OCI-LY7 (cell line): ENCODE data around the gene POSTN. TPM values are rescaled to one million over a fixed set of nuclear protein-coding genes. Genes with fewer than 3 reads are reported as not detected.
"Not testable (repeated sequence)": the region's sequence is repeated elsewhere in the genome, so short reads cannot be mapped to it uniquely, and the experiment has no call there.

ENCODE experiments used
- BruUV-seq: library from RNA; stranded (reverse); fragments of 400-500 nt; replicated peaks from 2 replicates; lab custom pipeline; 2021; lab: Mats Ljungman, UMichigan
- CTCF ChIA-PET: fragments of 300-600 bp; sonication (Branson Sonifier 250); formaldehyde crosslinking; loops from one replicate; lab custom pipeline; 2022; ENCODE audit warnings: antibody characterized with exemption; ENCODE audit not compliant: unreplicated experiment; lab: Charles Lee
- POLR2A ChIA-PET: fragments of 300-600 bp; sonication (Branson Sonifier 250); formaldehyde crosslinking; loops from one replicate; lab custom pipeline; 2022; ENCODE audit warnings: antibody characterized with exemption; lab: Charles Lee
- DNase-seq: peaks from one replicate; pipeline ENCODE4 v3.0.0-alpha.2; 2015; ENCODE audit warnings: low spot score
- H2AFZ ChIP-seq: fragments of 200-600 bp; sonication (generic), shearing (Covaris generic); 2 replicates; pipeline ENCODE4 v1.6.1; 2014; ENCODE audit warnings: mild to moderate bottlenecking, antibody characterized with exemption, low read length, moderate library complexity
- H3K27ac ChIP-seq: fragments of 200-600 bp; sonication (generic); 2 replicates; pipeline ENCODE4 v1.5.1; 2014; ENCODE audit warnings: mixed run types, low read depth, mild to moderate bottlenecking, moderate library complexity, low read length, inconsistent platforms; ENCODE audit not compliant: poor library complexity, severe bottlenecking
- H3K36me3 ChIP-seq: fragments of 200-600 bp; sonication (generic); 2 replicates; pipeline ENCODE4 v1.6.1; 2014; ENCODE audit warnings: mild to moderate bottlenecking, antibody characterized with exemption, low read length, moderate library complexity, mixed read lengths; ENCODE audit not compliant: insufficient read depth
- H3K4me1 ChIP-seq: fragments of 200-600 bp; sonication (generic); 2 replicates; pipeline ENCODE4 v1.5.1; 2014; ENCODE audit warnings: mild to moderate bottlenecking, low read length; ENCODE audit not compliant: insufficient read depth, poor library complexity, severe bottlenecking
- H3K4me2 ChIP-seq: fragments of 200-600 bp; sonication (generic); 2 replicates; pipeline ENCODE4 v1.6.1; 2014; ENCODE audit warnings: mild to moderate bottlenecking, low read length
- H3K4me3 ChIP-seq: fragments of 200-600 bp; sonication (generic); 2 replicates; pipeline ENCODE4 v1.5.1; 2014; ENCODE audit warnings: mild to moderate bottlenecking, low read depth, low read length; ENCODE audit not compliant: poor library complexity, severe bottlenecking
- H3K79me2 ChIP-seq: fragments of 200-600 bp; sonication (generic); 2 replicates; pipeline ENCODE4 v1.6.1; 2016; ENCODE audit warnings: low read depth, mild to moderate bottlenecking, low read length, moderate library complexity, mixed read lengths; ENCODE audit not compliant: insufficient read depth
- H3K9me2 ChIP-seq: fragments of 200-600 bp; sonication (generic); 2 replicates; pipeline ENCODE4 v1.6.1; 2016; ENCODE audit warnings: mild to moderate bottlenecking, low read length, mixed read lengths; ENCODE audit not compliant: insufficient read depth
- H3K9me3 ChIP-seq: fragments of 200-600 bp; sonication (generic); 2 replicates; pipeline ENCODE4 v1.6.1; 2014; ENCODE audit warnings: mild to moderate bottlenecking, mixed run types, low read length, mixed read lengths
- H4K20me1 ChIP-seq: fragments of 200-600 bp; sonication (generic); 2 replicates; pipeline ENCODE4 v1.6.1; 2014; ENCODE audit warnings: mild to moderate bottlenecking, antibody characterized with exemption, low read length, moderate library complexity, mixed read lengths; ENCODE audit not compliant: insufficient read depth
- CTCF ChIP-seq: fragments of 200-600 bp; sonication (generic); conservative IDR thresholded peaks from 2 replicates; pipeline ENCODE4 v1.5.1; 2014; ENCODE audit warnings: mild to moderate bottlenecking, antibody characterized with exemption, low read length, moderate library complexity, mixed read lengths
- EZH2phosphoT487 ChIP-seq: fragments of 200-600 bp; sonication (generic); IDR thresholded peaks from 2 replicates; pipeline ENCODE4 v1.6.1; 2018; ENCODE audit warnings: low read depth, borderline replicate concordance, mild to moderate bottlenecking, mixed run types, antibody characterized with exemption, low read length, moderate library complexity, mixed read lengths
- intact Hi-C: fragments of 100-400 bp; cut with micrococcal nuclease; formaldehyde crosslinking; loops from one replicate; pipeline ENCODE4 v1.10.0; 2022; ENCODE audit not compliant: unreplicated experiment
- total RNA-seq, 2 experiments: library from RNA; depleted of rRNA in 1 of 2; stranded (reverse); fragments of >200 nt in 1 of 2; shearing (Covaris generic) in 1 of 2; gene quantifications; 2 replicates each; pipeline ENCODE4 v1.2.3, GENCODE V29; 2014 to 2022

Gene POSTN
- total RNA-seq, 2 experiments from 2014 or later, result not detected

- DNase-seq, result no peak
- no peaks in the 10 kb centered on the region for H3K9me2 ChIP-seq
- H3K79me2 ChIP-seq, result no peaks in the 10 kb centered on the region
- H3K4me3 ChIP-seq, result no peak overlapping the region
- TF ChIP-seq CTCF (no peak), EZH2phosphoT487 (no peak)
- ChIA-PET CTCF (no interaction called here), POLR2A (interaction anchor here (0.7 to 2.4 kb wide), 2 partner anchors 10 to 27 kb away, joined by 3 to 5 read pairs; no protein-coding TSS in a partner anchor)
- H3K4me2 ChIP-seq, result no peak overlapping the region
- H2AFZ ChIP-seq, result no peak overlapping the region
- intact Hi-C loops, result no loop called here
- H4K20me1 ChIP-seq, result no peaks in the 10 kb centered on the region
- no TSS peak for BruUV-seq
- H3K4me1 ChIP-seq, result no peaks in the 10 kb centered on the region
- H3K27ac ChIP-seq, result no peak overlapping the region
- H3K9me3 ChIP-seq, result no peaks in the 10 kb centered on the region
- H3K36me3 ChIP-seq, result no peaks in the 10 kb centered on the region
Observed at GRCh38 chr13:37594550-37594949, 4.0 kb downstream of the POSTN start.

GRCh38 chr13:37589381-37589780 lies 9.2 kb downstream of the POSTN start:
- BruUV-seq, H3K4me2 ChIP-seq, H3K27ac ChIP-seq, H3K9me3 ChIP-seq, H3K4me1 ChIP-seq, H3K36me3 ChIP-seq, intact Hi-C loops, H3K79me2 ChIP-seq, H4K20me1 ChIP-seq, CTCF ChIA-PET, DNase-seq, POLR2A ChIA-PET, H3K4me3 ChIP-seq, H2AFZ ChIP-seq, H3K9me2 ChIP-seq: not testable (repeated sequence)

- no peaks in the 10 kb centered on the region for H3K36me3 ChIP-seq
- POLR2A ChIA-PET, result no interaction called here
- no peak overlapping the region for H3K27ac ChIP-seq
- no peaks in the 10 kb centered on the region for H3K4me1 ChIP-seq
- CTCF ChIA-PET, result no interaction called here
- no peak overlapping the region for H2AFZ ChIP-seq
- no peak for DNase-seq
- no TSS peak for BruUV-seq
- no peaks in the 10 kb centered on the region for H3K79me2 ChIP-seq
- no peak for TF ChIP-seq EZH2phosphoT487
- no peak for TF ChIP-seq CTCF
- no peak overlapping the region for H3K4me3 ChIP-seq
- H4K20me1 ChIP-seq, result no peaks in the 10 kb centered on the region
- H3K4me2 ChIP-seq, result no peak overlapping the region
- intact Hi-C loops, result no loop called here
- H3K9me3 ChIP-seq, result no peaks in the 10 kb centered on the region
- no peaks in the 10 kb centered on the region for H3K9me2 ChIP-seq
Observed at GRCh38 chr13:37587236-37587635, 11.3 kb downstream of the POSTN start.
